HG02885 (cell line): ENCODE measurements around the gene GPS1.

Experiments
- ATAC-seq: cut with Tn5 transposase; IDR thresholded peaks from one replicate; pipeline ENCODE4 v1.9.1; 2021; ENCODE audit warnings: mild to moderate bottlenecking; ENCODE audit not compliant: unreplicated experiment, poor library complexity

Gene GPS1

DNA sequence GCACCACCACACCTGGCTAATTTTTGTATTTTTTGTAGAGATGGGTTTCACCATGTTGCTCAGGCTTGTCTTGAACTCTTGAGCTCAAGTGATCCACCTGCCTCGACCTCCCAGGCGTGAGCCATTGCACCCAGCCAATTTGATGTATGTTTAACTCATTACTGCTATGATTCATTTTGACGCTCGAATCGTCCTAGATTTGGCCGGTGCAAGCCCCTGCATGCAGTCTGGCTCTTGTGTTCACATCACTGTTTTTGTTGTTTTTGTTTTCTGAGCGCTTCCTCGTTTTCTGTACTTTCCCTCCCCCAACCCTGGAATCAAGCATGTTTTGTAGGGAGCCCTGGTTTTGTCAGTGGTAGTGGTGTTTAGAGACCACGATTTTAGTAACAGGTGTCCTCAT, 21.7 kb downstream of the GPS1 start:
- ATAC-seq: no peak

- ATAC-seq: no peak
Measured at GRCh38 chr17:82076018-82076784, 24.5 kb downstream of the GPS1 start.

- ATAC-seq: no peak
Measured at GRCh38 chr17:82076785-82077591, 25.3 kb downstream of the GPS1 start.

DNA sequence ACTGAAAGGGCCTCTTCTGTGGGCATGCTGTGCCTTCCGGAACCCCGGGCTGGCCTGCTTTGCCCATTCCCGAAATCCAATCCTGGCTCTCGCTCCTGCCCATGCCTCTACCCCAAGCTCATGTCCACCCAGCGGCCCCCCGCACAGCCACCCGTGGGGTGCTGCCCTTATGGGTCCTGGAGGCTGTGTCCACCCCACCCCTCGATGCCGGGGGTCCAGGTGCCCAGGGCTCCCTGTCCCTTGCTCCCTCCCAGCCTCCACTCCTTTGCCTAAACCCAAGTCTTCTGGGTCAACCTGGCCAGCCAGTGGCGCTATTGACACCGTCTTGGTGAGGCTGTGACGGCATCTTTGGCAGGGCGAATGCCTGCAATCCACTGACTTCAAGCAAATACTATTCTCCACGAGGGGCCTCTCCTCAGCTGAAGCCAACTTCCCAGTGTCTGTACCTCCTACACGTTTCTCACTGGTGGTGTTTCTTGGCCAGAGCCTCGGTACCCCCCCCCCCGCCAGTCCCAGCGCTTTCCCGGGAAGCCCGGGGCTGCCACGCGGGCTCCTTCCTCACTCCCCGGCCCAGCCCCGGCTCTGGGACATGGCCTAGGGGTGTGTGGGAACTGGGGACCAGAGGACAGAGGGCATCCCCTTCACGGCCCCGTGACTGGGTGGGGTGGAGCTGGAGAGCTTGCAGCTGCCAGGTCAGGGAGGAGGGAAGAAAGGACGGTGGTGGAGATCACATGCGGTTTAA, 26.1 kb downstream of the GPS1 start:
- no peak for ATAC-seq

DNA sequence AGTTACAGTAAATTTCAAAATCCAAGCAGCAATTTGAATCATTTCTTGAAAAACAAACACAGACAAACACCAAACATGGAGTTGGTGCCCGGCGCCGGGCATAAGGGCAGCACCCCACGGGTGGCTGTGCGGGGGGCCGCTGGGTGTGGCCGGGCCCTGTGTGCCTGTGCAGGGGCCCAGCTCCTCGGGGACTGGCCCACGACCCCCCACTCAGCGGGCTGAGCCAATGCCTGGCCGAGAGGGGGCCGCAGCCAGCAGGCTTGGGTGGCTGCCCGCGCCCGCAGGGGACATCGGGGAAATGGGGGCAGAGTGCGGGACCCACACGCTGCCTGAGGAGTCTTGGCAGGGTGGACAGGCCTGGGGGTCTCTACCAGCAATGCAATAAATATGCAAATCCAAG, 26.7 kb downstream of the GPS1 start:
- no peak for ATAC-seq

GRCh38 chr17:82079001-82079677, 27.4 kb downstream of the GPS1 start:
- ATAC-seq: no peak

DNA sequence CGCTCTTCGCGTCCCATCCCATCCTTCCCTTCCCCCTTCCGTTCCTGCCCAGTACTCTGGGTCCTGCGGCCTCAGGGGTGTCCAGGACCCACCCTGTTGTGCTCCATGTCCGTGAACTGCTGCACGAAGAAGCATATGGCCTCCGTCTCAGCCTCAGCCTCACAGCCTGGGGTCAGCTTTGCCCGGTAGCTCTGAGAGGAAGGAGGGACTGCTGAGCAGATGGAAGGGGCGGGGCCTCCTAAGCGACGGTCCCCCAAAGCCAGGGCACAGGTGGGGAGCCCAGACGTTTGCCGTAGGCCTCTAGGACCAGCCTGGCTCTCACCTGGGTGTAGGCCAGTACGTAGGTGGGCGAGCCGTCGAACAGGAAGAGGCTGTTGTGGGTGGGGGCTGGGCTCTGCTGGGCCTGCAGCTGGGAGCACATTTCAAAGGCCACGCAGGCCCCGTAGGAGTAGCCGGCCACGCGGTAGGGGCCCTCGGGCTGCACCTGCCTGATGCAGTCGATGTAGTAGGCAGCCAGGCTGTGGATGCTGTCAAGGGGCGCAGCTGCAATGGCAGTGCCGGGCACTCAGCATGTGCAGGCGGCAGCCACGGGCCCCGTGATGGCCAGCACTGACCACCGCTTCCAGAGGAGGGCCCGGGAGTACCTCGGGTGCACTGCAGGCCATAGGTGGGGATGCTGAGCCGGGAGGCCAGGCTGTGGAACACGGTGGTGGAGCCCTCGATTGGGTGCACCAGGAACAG, 28.5 kb downstream of the GPS1 start:
- ATAC-seq: no peak

- no peak for ATAC-seq
Measured at GRCh38 chr17:82080789-82081464, 29.2 kb downstream of the GPS1 start.

DNA sequence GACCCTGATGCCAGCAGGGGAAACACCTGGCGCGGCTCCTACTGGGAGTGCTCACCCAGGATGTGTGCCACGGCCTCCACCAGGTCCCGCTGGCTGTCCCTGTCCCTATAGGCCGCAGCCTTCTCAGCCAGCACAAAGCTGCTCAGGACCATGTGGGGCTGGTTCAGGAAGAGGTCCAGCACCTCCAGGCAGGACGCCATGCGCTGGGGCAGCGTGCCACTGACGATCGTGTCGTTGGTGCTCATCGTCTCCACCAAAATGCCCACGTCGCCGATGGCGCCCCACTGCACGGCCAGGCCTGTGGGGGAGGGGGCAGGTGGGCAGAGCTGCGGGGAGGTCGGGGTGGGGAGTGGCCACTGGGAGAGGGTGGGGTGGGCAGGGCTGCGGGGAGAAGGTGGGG, 29.8 kb downstream of the GPS1 start:
- no peak for ATAC-seq

DNA sequence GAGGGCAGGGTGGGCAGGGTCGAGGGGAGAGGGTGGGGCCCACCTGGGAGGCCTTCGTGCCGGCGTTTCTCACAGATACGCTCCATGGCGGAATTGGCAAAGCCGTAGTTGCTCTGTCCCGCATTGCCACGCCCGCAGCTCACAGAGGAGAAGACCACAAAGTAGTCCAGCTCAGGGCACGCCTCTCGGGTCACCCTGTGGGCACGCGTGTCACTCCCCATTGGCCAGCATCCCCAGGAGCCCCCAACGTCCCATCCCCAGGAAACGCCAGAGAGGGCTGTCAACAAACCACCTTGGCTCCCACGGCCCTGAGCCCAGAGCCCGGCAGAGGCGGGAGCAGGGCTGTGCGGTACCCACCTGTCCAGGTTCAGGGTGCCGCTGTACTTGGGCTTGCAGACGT, 30.3 kb downstream of the GPS1 start:
- no peak for ATAC-seq

DNA sequence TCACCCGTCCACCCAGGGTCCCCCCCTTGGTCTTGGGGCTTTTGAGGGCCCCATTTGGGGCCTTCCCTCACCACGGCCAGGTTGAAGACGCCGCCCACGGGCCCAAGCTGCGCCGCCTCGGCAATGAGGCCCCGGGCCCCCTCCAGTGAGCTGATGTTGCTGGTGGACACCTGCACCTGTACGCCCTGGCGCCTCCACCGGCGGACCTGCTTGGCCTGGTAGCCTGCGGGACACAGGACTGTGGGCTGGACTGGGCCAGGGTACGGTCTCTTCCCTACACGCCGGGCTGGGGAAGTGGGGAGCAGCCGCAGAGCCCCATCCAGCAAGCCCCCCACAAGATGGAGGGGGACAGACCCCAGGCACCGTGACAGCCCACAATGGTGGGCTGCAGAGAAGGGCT, 30.8 kb downstream of the GPS1 start:
- ATAC-seq: no peak

DNA sequence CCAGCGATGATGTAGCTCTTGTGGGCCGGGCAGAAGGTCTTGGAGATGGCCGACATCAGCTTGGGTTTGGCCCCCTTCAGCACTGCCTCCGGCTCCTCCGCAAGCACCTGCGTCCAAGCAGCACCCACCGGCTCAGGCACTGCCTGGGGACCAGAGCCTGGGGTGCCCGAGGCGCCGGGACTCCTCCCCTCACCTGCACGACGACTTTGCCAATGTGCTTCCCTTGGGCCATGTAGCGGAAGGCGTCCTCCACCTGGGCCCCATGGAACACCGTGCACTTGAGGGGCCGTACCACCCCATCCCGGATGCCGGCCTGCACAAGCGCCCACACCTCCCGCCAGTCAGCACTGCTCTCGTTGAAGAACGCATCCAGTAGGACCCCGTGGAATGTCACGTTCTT, 31.3 kb downstream of the GPS1 start:
- no peak for ATAC-seq

DNA sequence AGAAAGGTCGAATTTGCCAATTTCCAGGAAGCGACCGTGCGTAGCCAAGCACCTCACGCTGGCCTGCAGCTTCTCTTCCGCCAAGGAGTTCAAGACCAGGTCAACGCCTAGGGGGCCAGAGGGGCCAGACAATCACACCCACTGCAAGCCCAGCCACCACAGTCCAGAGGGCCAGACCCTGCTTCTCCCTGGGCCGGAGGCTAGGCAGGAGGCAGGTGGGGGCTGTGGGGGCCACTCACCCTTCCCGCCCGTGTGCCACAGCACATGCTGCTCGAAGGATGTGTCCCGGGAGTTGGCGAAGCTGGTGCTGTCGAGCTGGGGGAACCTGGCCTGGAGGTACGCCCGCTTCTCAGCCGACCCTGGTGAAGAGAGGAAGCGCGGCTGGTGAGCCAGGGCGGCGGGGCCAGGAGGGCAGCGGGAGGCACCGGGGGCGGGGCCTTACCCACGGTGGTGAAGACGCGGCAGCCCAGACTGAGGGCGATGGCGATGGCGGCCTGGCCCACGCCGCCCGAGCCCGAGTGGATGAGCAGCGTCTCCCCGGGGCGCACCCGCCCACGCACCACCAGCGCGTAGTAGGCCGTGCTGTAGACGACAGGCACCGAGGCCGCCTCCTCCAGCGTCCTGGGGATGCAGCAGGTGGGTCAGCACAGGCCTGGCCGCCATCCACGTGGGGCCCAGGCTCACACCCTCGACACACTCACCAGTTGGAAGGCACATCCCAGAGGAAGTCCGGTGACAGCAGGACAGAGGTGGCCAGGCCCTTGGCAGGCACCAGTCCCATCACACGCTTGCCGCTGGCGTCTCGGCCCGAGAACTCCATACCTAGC, 32.0 kb downstream of the GPS1 start:
- ATAC-seq: no peak

GRCh38 chr17:82084373-82085030, 32.8 kb downstream of the GPS1 start:
- no peak for ATAC-seq

DNA sequence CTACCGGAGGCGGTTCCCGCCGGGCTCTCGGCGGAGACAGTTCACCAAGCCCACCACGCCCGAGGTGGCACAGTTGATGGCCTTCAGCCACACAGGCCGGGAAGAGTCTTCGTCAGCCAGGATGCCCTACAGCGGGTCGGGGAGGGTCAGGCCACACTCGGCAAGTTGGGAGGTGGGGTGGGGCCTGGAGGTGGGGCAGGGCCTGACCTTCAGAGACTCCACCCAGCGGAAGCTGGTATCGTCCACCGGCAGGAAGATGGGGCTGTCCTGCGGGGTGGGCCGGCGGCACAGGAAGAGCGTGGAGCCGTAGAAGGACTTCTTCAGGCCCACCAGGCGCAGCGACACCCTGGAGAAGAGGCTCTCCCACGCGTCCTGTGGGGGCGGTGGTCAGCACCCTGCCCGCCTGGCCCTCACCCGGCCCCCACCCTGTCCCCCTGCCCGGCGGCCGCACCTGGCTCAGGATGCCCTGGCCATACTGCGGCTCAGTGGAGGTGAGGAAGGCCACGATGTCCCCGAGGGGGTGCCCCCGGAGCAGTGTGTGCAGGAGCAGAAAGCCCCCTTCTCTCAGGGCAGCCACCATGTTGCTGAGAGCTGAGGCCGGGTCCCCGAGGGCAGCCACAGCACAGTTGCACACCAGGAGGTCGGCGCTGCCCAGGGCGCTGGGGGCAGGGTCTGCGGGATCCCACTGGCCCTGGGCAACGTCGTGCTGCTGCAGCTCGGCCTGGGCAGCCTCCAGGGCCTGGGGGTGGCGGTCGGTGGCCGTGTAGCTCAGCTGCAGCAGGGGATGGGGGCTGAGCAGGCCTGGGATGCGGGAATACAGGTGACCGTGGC, 33.5 kb downstream of the GPS1 start:
- ATAC-seq: no peak

- no peak for ATAC-seq
Measured at GRCh38 chr17:82085931-82086764, 34.5 kb downstream of the GPS1 start.
